ENCODE measurements around the gene TMEM165.

TMEM165 gene

GRCh38 chr4:55435141-55435841 is 39.5 kb downstream of the TMEM165 start:
- no peak for TF ChIP-seq CTCF (IDR thresholded peaks at IDR 0.05; ENCODE audit: borderline replicate concordance, control extremely low read depth, extremely low read depth, insufficient read depth, missing control alignments)
- DNase-seq (ENCODE audit: low spot score): no peak
- in situ Hi-C loops (cut with MboI; ENCODE audit: low sequenced_read_pairs, unreplicated experiment): no loop called here

- in situ Hi-C loops (cut with MboI; ENCODE audit: low sequenced_read_pairs, unreplicated experiment): no loop called here
- TF ChIP-seq CTCF (IDR thresholded peaks at IDR 0.05; ENCODE audit: borderline replicate concordance, control extremely low read depth, extremely low read depth, insufficient read depth, missing control alignments): no peak
- no peak for DNase-seq (ENCODE audit: low spot score)
Measured at GRCh38 chr4:55437356-55437796, 41.6 kb downstream of the TMEM165 start.

GRCh38 chr4:55437823-55438222 is 42.1 kb downstream of the TMEM165 start:
- in situ Hi-C loops (cut with MboI; ENCODE audit: low sequenced_read_pairs, unreplicated experiment): no loop called here
- no peak for DNase-seq (ENCODE audit: low spot score)
- no peak for TF ChIP-seq CTCF (IDR thresholded peaks at IDR 0.05; ENCODE audit: borderline replicate concordance, control extremely low read depth, extremely low read depth, insufficient read depth, missing control alignments)

GRCh38 chr4:55438314-55438713 is 42.6 kb downstream of the TMEM165 start:
- in situ Hi-C loops (cut with MboI; ENCODE audit: low sequenced_read_pairs, unreplicated experiment): no loop called here
- DNase-seq (ENCODE audit: low spot score): no peak
- TF ChIP-seq CTCF (IDR thresholded peaks at IDR 0.05; ENCODE audit: borderline replicate concordance, control extremely low read depth, extremely low read depth, insufficient read depth, missing control alignments): no peak

GRCh38 chr4:55439023-55439422 is 43.3 kb downstream of the TMEM165 start:
- in situ Hi-C loops (cut with MboI; ENCODE audit: low sequenced_read_pairs, unreplicated experiment): no loop called here
- no peak for DNase-seq (ENCODE audit: low spot score)
- TF ChIP-seq CTCF (IDR thresholded peaks at IDR 0.05; ENCODE audit: borderline replicate concordance, control extremely low read depth, extremely low read depth, insufficient read depth, missing control alignments): no peak

GRCh38 chr4:55440786-55441185 is 45.0 kb downstream of the TMEM165 start:
- in situ Hi-C loops (cut with MboI; ENCODE audit: low sequenced_read_pairs, unreplicated experiment): no loop called here
- DNase-seq (ENCODE audit: low spot score): no peak
- no peak for TF ChIP-seq CTCF (IDR thresholded peaks at IDR 0.05; ENCODE audit: borderline replicate concordance, control extremely low read depth, extremely low read depth, insufficient read depth, missing control alignments)
